Measurements from ENCODE around the gene SLC30A10.

DNA sequence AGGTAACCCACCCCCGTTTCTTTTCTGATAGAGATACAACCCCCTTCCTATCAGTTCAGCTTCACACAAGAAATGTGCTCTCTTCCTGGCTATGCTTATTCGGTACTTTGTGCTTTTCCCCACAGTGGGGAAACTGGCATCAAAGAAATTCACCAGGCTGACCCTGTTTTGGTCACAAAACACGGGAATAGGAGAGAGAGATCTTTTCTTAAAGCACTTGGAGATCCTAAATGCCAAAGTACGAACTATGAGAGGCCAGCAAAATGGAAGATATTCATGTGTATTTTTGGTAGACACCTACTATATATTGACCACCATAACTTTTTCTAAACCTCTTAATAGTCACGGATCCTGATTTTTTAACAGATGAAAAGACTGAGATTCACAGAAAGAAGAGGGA, 30.0 kb downstream of the SLC30A10 start:
- TF ChIP-seq CTCF (IDR thresholded peaks at IDR 0.05) (no peak), POLR2A (IDR thresholded peaks at IDR 0.05) (no peak)

Data from Peyer's patch (tissue), 4 donors.